HG02763 (cell line): Measurements from ENCODE around the gene VWA3B.
A peak's percentile ranks its signal among the peaks of the same experiment; 100 is the strongest.
"Not testable (repeated sequence)": the region's sequence is repeated elsewhere in the genome, so short reads cannot be mapped to it uniquely, and the experiment has no call there.

Experiments used
- ATAC-seq: cut with Tn5 transposase; IDR thresholded peaks from one replicate; pipeline ENCODE4 v1.9.1; 2021; ENCODE audit warnings: mild to moderate bottlenecking, moderate library complexity; ENCODE audit not compliant: unreplicated experiment

VWA3B gene, protein sequence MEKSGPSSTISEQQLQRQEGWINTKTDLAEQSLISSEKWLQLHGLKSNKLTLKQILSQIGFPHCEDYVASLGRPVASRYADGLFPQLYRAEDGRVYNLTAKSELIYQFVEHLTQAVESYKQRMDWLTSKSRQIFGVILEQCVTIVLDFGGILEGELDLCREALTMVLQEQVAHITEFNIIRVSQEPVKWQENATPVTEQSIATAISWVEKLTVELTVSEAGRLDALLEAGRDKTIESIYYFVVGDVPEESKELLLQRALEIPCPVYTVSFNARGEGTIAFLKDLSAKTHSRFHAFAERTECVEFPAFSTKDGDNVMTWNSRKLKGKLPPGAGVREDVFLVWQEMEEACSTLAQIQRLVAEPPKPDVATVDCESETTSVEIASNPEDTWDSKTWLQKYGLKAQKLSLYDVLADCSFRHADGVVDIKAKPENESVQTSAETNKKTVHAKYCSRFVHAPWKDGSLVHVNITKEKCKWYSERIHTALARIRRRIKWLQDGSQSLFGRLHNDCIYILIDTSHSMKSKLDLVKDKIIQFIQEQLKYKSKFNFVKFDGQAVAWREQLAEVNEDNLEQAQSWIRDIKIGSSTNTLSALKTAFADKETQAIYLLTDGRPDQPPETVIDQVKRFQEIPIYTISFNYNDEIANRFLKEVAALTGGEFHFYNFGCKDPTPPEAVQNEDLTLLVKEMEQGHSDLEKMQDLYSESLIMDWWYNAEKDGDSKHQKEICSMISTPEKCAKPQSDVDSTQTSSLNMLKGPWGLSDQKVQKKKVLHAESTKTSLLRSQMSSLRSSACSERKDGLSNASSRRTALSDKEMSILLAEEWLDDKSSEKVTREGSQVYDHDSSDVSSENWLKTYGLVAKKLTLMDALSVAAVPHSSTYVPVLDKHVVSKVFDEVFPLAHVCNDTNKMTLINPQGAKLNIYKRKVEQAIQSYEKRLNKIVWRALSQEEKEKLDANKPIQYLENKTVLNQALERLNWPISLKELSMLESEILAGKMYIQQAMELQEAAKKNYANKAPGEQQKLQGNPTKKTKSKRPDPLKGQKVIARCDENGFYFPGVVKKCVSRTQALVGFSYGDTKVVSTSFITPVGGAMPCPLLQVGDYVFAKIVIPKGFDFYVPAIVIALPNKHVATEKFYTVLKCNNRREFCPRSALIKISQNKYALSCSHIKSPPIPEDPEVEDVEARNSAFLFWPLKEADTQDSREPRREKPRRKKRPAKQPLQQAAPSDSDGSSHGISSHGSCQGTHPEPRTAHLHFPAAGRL (N-terminal part only)

DNA sequence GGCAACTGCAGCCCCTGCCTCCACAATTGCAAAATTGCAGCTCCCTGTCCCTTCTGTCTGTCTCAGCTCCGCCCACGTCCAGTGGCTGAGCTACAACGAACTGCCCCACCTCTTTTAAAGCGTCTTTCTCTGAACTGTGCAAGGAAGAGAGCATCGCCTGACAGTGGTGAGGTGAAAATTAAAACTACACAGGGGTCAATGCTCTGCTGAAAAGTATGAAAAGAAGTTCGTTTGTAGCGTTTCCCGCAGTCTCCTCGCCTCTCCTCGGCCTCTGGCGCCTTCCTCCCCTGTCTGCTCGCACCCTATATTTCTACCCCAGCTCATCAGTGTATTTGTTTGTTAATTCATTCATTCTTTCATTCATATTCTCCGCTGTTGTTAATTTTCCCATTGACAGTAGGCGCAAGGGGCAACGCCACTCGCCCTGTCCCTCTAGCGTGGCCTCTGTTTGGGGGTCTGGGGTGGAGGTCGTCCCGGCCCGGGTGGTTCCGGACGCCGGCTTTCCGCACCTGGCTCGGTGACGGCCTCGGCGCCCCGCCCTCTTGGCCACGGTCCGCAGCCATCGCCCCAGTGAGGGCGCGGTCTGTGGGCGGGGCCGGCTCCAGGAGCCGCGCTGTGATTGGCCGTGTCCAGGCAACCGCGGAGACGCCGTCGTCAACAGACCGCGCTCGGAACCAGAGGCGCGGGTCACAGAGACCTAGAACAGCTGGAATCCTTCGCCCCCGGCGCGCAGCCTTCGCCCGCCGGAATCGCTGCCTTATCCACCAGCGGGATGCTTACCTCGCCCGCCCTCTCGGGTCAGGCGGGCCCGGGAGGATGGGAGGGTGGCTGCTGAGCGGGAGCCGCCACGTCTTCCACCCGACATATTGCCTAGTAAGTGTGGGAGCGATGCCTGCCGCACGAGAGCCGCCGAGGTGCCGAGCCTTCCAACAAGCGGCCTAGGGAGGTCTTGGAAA, at the start of gene VWA3B:
Gene VWA3B (plus strand): TSS at position 677 of the 956 bp plus-strand sequence. CDS start 5,926 bp downstream, outside the sequence.
- ATAC-seq: peak; percentile 81

DNA sequence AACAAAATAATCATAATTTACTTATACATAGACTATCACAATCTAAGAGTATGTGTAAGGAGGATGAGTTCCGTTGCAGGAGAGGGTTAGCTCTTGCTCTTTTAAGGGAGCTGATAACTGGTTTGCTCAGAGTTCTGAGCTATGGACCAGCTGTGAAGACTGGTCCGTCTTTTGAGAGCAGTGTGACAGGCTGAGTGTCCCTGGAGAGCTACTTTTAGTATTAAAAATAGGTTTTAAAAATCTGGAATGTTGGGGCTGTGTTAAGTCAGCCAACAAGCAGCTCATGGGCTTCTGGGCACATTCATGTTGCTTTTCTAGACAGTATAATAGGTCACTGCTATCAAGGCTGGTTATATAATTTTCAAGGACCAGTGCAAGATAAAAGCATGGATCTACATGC, 49.8 kb upstream of the VWA3B start:
- no peak for ATAC-seq

DNA sequence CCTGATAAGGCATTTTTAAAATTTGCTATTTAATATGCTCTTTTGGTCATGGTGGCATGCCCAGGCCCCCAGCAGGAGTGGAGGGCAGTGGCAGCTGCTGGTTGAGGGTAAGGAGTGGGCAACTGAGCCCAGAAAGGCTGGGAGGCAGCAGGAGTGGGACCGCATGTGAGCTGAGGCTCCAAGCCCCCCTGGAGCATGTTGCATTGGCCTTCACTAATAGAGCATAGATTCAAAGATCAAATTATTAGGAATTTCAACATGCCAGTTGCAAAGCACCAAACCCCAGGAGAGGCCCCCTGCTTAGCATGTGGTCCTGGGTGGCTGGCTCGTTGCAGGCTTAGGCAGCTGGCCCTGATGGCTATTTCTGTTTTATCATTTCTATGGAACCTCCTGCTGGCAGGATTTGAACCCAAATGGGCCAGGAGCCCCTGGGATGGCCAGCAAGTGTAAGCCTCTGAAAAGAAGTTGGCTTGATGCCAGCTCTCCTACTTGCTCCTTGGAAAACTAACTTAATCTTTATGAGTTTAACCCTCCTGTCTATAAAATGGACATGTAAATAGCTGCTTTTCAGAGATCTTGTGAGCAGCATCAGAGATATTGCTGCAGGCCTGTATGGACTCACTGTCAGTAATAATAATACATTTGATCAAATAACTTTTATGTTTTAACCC, 49.2 kb upstream of the VWA3B start:
- ATAC-seq: no peak

DNA sequence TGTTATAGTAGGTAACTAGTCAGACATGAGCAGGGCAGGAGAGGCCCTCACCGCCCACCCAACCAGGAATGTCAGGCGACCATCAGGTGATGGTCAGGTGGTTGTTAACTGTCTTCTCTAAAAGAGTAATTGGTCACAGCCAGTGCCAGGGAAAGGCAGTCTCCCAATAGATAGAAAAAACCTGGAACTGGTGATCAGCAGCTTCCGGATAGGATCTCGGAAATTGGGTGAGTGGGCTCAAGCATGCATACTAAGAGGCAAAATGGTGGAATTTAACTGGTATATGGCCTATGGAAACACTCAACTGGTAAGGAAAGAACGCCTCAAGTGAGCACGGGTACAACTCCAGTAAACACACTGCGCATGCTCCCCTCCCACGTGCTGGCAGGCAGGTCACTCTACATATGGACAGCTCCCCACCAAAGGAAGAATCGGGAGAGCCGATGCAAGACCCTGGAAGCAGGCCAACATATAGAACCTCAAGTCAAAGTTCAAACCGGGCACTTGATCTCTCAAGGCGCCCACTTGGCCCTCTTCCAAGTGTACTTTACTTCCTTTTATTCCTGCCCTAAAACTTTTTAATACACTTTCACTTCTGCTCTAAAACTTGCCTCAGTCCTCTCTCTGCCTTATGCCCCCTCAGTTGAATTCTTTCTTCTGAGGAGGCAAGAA, 47.7 kb upstream of the VWA3B start:
- ATAC-seq: no peak

GRCh38 chr2:98040331-98040939, 46.5 kb upstream of the VWA3B start:
- ATAC-seq: no peak

- ATAC-seq: no peak
Measured at GRCh38 chr2:98043101-98043500, 43.9 kb upstream of the VWA3B start.

DNA sequence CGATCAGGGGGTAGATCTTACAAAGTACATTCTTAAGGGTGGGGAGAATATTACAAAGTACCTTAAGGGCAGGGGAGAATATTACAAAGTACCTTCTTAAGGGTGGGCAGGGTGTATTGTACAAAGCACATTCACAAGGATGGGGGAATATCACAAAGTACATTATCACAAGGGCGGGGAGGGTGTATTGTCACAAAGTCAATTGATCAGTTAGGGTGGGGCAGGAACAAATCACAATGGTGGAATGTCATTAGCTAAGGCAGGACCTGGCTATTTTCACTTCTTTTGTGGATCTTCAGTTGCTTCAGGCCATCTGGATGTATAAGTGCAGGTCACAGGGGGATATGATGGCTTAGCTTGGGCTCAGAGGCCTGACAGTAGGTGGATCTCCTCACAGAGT, 42.2 kb upstream of the VWA3B start:
- not testable (repeated sequence) for ATAC-seq

- ATAC-seq: no peak
Measured at GRCh38 chr2:98050070-98050469, 36.9 kb upstream of the VWA3B start.

GRCh38 chr2:98058191-98058975, 28.6 kb upstream of the VWA3B start:
- no peak for ATAC-seq

DNA sequence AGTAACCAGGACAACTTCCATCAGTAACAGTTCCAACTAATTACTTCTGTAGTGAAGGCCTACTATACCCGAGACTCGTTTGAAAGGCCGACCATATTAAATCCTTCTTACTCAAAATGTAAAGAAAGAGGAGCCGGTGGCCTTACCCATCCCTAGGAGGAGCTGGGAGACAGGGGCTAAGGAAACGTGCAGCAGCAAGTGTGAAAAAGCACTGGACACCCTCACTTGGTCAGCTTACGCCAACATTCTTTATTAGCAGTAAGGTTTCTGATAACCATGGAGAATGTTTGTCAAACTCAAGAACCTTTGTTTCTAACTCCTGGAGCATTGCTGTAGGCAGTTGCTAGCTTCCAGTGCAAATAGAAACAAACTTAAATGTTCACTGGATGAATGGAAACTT, 26.7 kb upstream of the VWA3B start:
- ATAC-seq: no peak

DNA sequence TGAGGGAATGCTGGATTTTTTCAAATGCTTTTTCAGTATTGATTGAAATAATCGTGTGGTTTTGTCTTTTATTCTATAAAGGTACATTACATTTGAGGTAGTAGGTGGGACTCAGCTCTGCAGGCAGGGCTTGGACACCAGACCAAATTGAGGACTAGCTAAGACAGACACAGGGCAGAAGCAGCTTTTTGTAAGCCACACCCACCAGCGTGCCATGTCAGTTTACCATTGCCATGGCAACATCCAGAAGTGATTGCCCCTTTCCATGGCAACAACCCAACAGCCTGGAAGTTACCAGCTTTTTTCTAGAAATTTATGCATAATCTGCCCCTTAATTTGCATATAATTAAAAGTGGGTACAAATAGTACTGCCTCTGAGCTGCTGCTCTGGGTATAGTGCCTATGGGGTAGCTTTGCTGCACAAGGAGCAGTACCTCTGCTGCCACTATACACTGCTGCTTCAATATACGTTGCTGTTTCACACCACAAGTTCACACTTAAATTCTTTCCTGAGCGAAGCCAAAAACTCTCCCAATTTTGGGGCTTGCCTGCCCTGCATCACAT, 23.6 kb upstream of the VWA3B start:
- no peak for ATAC-seq

- ATAC-seq: no peak
Measured at GRCh38 chr2:98065808-98066207, 21.2 kb upstream of the VWA3B start.

GRCh38 chr2:98067160-98067559, 19.8 kb upstream of the VWA3B start:
- ATAC-seq: no peak

DNA sequence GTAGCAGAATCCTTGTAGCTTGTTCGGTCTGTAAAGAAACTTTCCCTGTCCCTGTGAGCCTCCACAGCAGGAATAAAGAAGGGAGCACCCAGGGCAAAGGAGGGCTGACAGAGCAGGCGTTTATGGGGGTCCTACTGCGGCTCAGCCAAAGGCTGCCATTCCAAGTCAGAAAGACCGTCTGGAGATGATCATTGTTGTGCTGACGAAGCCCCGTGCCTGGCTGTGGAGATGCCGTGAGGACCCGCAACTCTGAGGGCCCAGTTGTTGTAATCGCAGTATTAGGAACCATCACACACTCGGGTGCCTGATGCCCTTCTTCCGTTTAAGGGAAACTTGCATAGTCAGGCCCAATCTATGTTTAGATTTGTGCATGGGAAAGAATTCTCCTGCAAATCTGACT, 16.9 kb upstream of the VWA3B start:
- ATAC-seq: no peak

GRCh38 chr2:98072442-98072841, 14.5 kb upstream of the VWA3B start:
- no peak for ATAC-seq

- no peak for ATAC-seq
Measured at GRCh38 chr2:98078701-98079100, 8.3 kb upstream of the VWA3B start.

GRCh38 chr2:98084151-98084868, 2.7 kb upstream of the VWA3B start:
- ATAC-seq: no peak
